GM21576 (cell line): Measurements from ENCODE around the gene TMTC2.

Experiments
- ATAC-seq: cut with Tn5 transposase; IDR thresholded peaks from one replicate; pipeline ENCODE4 v1.9.1; 2021; ENCODE audit warnings: mild to moderate bottlenecking, moderate library complexity; ENCODE audit not compliant: unreplicated experiment

The TMTC2 gene

GRCh38 chr12:82948491-82948890 is 261.8 kb downstream of the TMTC2 start:
- ATAC-seq: no peak

GRCh38 chr12:82950356-82950755 is 263.6 kb downstream of the TMTC2 start:
- no peak for ATAC-seq

- ATAC-seq: no peak
Observed at GRCh38 chr12:82952946-82953345, 266.2 kb downstream of the TMTC2 start.

- ATAC-seq: no peak
Observed at GRCh38 chr12:82953397-82953796, 266.7 kb downstream of the TMTC2 start.

GRCh38 chr12:82954064-82954463 is 267.4 kb downstream of the TMTC2 start:
- no peak for ATAC-seq

- no peak for ATAC-seq
Observed at GRCh38 chr12:82954572-82954971, 267.9 kb downstream of the TMTC2 start.

GRCh38 chr12:82955043-82955442 is 268.3 kb downstream of the TMTC2 start:
- ATAC-seq: no peak

- no peak for ATAC-seq
Observed at GRCh38 chr12:82958966-82959365, 272.3 kb downstream of the TMTC2 start.

GRCh38 chr12:82959821-82960220 is 273.1 kb downstream of the TMTC2 start:
- ATAC-seq: no peak

GRCh38 chr12:82961835-82962234 is 275.1 kb downstream of the TMTC2 start:
- no peak for ATAC-seq

GRCh38 chr12:82963956-82964355 is 277.2 kb downstream of the TMTC2 start:
- no peak for ATAC-seq

GRCh38 chr12:82964446-82964845 is 277.7 kb downstream of the TMTC2 start:
- ATAC-seq: no peak

GRCh38 chr12:82966001-82966559 is 279.4 kb downstream of the TMTC2 start:
- no peak for ATAC-seq

GRCh38 chr12:82968631-82969367 is 282.1 kb downstream of the TMTC2 start:
- ATAC-seq: no peak

GRCh38 chr12:82970614-82971013 is 283.9 kb downstream of the TMTC2 start:
- ATAC-seq: no peak

GRCh38 chr12:82971584-82971983 is 284.9 kb downstream of the TMTC2 start:
- ATAC-seq: no peak

GRCh38 chr12:82972624-82973023 is 285.9 kb downstream of the TMTC2 start:
- no peak for ATAC-seq

GRCh38 chr12:82973592-82973991 is 286.9 kb downstream of the TMTC2 start:
- no peak for ATAC-seq

- no peak for ATAC-seq
Observed at GRCh38 chr12:82981150-82981549, 294.4 kb downstream of the TMTC2 start.

GRCh38 chr12:82994117-82994516 is 307.4 kb downstream of the TMTC2 start:
- ATAC-seq: no peak

GRCh38 chr12:82996168-82996812 is 309.6 kb downstream of the TMTC2 start:
- ATAC-seq: no peak

GRCh38 chr12:82998509-82998908 is 311.8 kb downstream of the TMTC2 start:
- no peak for ATAC-seq
